Calu3 (cell line): ENCODE results near the gene SH2D3A. TPM values are rescaled to one million over a fixed set of nuclear protein-coding genes. Genes with fewer than 3 reads are reported as not detected.

Source experiments
- BruUV-seq: library from RNA; stranded (reverse); fragments of 400-500 nt; replicated peaks from 2 replicates; lab custom pipeline; 2021; lab: Mats Ljungman, UMichigan
- CTCF ChIA-PET: fragments of 300-600 bp; sonication (Branson Sonifier 250); formaldehyde crosslinking; loops from one replicate; lab custom pipeline; 2022; ENCODE audit warnings: antibody characterized with exemption; lab: Charles Lee
- DNase-seq: peaks from one replicate; pipeline ENCODE4 v3.0.0; 2022
- H3K27ac Mint-ChIP-seq: one replicate; pipeline ENCODE4 v1.8.0; 2022; ENCODE audit warnings: mixed read lengths; ENCODE audit not compliant: unreplicated experiment
- H3K27me3 Mint-ChIP-seq: one replicate; pipeline ENCODE4 v1.8.0; 2022; ENCODE audit warnings: mixed read lengths; ENCODE audit not compliant: unreplicated experiment
- H3K36me3 Mint-ChIP-seq: one replicate; pipeline ENCODE4 v1.8.0; 2022; ENCODE audit warnings: mild to moderate bottlenecking, moderate library complexity, mixed read lengths; ENCODE audit not compliant: insufficient read depth, unreplicated experiment
- H3K4me1 Mint-ChIP-seq: one replicate; pipeline ENCODE4 v1.8.0; 2022; ENCODE audit warnings: mild to moderate bottlenecking, low read depth, mixed read lengths; ENCODE audit not compliant: unreplicated experiment
- H3K4me3 Mint-ChIP-seq: one replicate; pipeline ENCODE4 v1.8.0; 2022; ENCODE audit warnings: mild to moderate bottlenecking, low read depth, moderate library complexity, mixed read lengths; ENCODE audit not compliant: unreplicated experiment
- H3K9me3 Mint-ChIP-seq: one replicate; pipeline ENCODE4 v1.8.0; 2022; ENCODE audit warnings: low read depth, mixed read lengths; ENCODE audit not compliant: unreplicated experiment
- intact Hi-C: fragments of 100-400 bp; cut with micrococcal nuclease; formaldehyde crosslinking; loops from one replicate; pipeline ENCODE4 v1.10.0; 2022; ENCODE audit not compliant: unreplicated experiment
- total RNA-seq: library from RNA; stranded (reverse); gene quantifications from 2 replicates; pipeline ENCODE4 v1.2.3, GENCODE V29; 2022
- TF ChIP-seq, protein P1 (sequence below): fragments of 200-600 bp; IDR thresholded peaks from one replicate; pipeline ENCODE4 v1.8.0; 2022; ENCODE audit warnings: antibody characterized with exemption; ENCODE audit not compliant: unreplicated experiment

The SH2D3A gene
- total RNA-seq, 1 experiment from 2014 or later: 64.0 TPM

DNA sequence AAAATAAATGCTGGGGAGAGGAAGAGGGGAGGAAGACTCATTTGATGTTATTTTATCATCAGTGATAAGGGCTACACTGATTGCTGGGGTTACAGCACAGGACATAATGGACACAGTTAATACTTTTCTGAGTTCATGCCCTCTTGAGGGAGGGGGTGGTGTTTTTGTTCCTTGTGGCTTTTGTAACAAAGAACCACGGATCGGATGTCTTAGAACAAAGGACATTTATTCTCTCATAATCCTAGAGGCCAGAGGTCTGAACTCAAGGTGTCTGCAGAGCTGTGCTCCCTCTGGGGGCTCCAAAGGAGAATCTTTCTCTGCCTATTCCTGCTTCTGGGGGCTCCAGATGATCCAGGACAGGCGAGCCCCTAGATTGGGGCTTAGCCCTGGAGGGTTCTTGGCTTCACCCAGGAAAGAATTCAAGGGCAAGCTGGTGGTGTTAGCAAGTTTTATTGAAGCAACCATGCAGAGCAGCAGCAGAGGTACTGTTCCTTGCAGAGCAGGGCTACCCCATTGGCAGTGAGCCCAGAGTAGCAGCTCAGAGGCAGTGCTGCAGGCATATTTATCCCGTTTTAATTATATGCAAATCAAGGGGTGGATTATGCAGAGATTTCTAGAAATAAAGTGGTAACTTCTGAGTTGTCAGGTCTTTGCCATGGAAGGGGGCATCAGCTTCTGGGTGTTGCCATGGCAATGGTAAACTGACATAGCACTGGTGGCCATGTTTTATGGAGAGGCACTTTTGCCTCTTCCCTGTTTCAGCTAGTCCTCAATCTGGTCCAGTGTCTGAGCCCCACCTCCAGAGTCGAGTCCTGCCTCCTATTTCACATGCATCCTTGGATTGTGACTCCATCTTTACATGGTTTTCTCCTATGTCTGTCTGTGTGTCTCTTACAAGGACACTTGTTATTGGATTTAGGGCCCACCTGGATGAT lies 23.2 kb upstream of the SH2D3A start:
- Mint-ChIP-seq H3K36me3 (peaks cover 1% of the 10 kb centered on the region), H3K9me3 (no peaks in the 10 kb centered on the region), H3K4me3 (no peak overlapping the region), H3K27ac (no peak overlapping the region), H3K4me1 (peaks cover 20% of the 10 kb centered on the region), H3K27me3 (no peaks in the 10 kb centered on the region)
- intact Hi-C loops: no loop called here
- BruUV-seq: no TSS peak
- TF ChIP-seq, protein P1, sequence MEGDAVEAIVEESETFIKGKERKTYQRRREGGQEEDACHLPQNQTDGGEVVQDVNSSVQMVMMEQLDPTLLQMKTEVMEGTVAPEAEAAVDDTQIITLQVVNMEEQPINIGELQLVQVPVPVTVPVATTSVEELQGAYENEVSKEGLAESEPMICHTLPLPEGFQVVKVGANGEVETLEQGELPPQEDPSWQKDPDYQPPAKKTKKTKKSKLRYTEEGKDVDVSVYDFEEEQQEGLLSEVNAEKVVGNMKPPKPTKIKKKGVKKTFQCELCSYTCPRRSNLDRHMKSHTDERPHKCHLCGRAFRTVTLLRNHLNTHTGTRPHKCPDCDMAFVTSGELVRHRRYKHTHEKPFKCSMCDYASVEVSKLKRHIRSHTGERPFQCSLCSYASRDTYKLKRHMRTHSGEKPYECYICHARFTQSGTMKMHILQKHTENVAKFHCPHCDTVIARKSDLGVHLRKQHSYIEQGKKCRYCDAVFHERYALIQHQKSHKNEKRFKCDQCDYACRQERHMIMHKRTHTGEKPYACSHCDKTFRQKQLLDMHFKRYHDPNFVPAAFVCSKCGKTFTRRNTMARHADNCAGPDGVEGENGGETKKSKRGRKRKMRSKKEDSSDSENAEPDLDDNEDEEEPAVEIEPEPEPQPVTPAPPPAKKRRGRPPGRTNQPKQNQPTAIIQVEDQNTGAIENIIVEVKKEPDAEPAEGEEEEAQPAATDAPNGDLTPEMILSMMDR: no peak
- no peak for DNase-seq
- CTCF ChIA-PET: interaction anchor here (0.6 kb wide), 1 partner anchor 75 kb away, joined by 3 read pairs; no protein-coding TSS in a partner anchor

DNA sequence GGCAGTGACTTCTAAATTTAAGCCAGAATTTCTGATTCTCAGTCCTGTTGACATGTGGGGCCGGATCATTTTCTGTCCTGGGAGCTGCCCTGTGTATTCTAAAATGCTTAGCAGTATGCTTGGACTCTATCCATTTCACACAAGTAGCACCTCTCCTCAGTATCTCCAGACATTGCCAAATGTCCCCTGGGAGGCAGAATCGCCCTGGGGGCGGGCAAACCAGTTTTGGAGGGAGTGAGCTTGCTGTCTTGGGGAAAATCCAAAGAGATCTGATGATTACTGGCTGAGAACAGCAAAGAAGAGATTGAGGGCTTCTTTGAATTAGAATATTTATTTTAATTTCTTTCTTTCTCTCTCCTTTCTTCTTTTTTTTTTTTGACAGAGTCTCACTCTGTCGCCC lies 21.7 kb upstream of the SH2D3A start:
- intact Hi-C loops: no loop called here
- no peak overlapping the region for H3K27ac Mint-ChIP-seq
- H3K27me3 Mint-ChIP-seq: no peaks in the 10 kb centered on the region
- no peak overlapping the region for H3K4me3 Mint-ChIP-seq
- DNase-seq: no peak
- BruUV-seq: no TSS peak
- CTCF ChIA-PET: interaction anchor here (0.6 kb wide), 1 partner anchor 103 kb away, joined by 3 read pairs; no protein-coding TSS in a partner anchor
- TF ChIP-seq, protein P1: no peak
- no peaks in the 10 kb centered on the region for H3K36me3 Mint-ChIP-seq
- no peaks in the 10 kb centered on the region for H3K9me3 Mint-ChIP-seq
- peaks cover 20% of the 10 kb centered on the region for H3K4me1 Mint-ChIP-seq

DNA sequence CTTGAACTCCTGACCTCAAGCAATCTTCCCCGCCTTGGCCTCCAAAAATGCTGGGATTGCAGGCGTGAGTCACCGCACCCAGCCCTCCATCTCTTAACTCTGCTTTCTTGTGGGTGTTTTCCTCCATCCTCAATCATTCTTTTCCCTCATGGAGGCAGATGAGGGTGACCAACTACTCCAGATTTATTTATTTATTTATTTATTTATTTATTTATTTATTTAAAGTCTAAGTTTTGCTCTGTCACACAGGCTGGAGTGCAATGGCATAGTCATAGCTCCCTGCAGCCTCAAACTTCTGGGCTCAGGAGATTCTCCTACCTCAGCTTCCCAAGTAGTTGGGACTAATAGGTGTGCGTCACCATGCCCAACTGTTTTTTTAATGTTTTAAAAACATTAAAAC lies 20.2 kb upstream of the SH2D3A start:
- H3K4me3 Mint-ChIP-seq: no peak overlapping the region
- TF ChIP-seq, protein P1: no peak
- H3K4me1 Mint-ChIP-seq: peaks cover 20% of the 10 kb centered on the region
- no peaks in the 10 kb centered on the region for H3K9me3 Mint-ChIP-seq
- no TSS peak for BruUV-seq
- intact Hi-C loops: no loop called here
- DNase-seq: no peak
- H3K27ac Mint-ChIP-seq: no peak overlapping the region
- H3K27me3 Mint-ChIP-seq: no peaks in the 10 kb centered on the region
- H3K36me3 Mint-ChIP-seq: no peaks in the 10 kb centered on the region
- CTCF ChIA-PET: no interaction called here

DNA sequence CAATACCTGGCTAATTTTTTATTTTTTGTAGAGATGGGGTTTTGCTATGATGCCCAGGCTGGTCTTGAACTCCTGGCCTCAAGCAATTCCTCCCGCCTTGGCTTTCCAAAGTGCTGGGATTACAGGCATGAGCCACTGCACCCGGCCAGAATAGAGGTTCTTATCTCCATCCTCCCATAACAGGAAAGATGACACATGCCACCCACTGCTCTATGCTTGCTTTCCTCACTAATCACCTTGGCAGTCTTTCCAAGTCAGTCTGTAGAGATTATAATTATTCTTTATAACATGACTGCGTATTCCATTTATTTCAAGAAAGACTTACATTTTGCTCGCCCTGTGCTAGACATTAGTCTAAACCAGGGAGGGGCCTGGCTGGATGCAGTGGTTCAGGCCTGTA lies 12.0 kb upstream of the SH2D3A start:
- no peak for DNase-seq
- Mint-ChIP-seq H3K36me3 (peaks cover 10% of the 10 kb centered on the region), H3K27me3 (no peaks in the 10 kb centered on the region), H3K4me3 (no peak overlapping the region), H3K27ac (no peak overlapping the region), H3K9me3 (no peaks in the 10 kb centered on the region), H3K4me1 (no peaks in the 10 kb centered on the region)
- intact Hi-C loops: no loop called here
- BruUV-seq: no TSS peak
- CTCF ChIA-PET: no interaction called here
- TF ChIP-seq, protein P1: no peak
